H1 (cell line): Measurements from ENCODE around the gene ADD1. TPM values are rescaled to one million over a fixed set of nuclear protein-coding genes. Genes with fewer than 3 reads are reported as not detected.

ENCODE experiments used
- CTCF ChIA-PET: fragments of 300-600 bp; sonication (Branson Sonifier 250); formaldehyde crosslinking; loops from one replicate; lab custom pipeline; 2021; ENCODE audit not compliant: partially characterized antibody; lab: Charles Lee
- POLR2A ChIA-PET: fragments of 300-600 bp; sonication (Branson Sonifier 250); formaldehyde crosslinking; loops from one replicate; lab custom pipeline; 2021; ENCODE audit warnings: inconsistent platforms; ENCODE audit not compliant: partially characterized antibody; lab: Charles Lee
- DNase-seq, 2 experiments: peaks; one replicate each; pipeline versions ENCODE4 v3.0.0 to v3.0.0-alpha.2; 2010 to 2022; ENCODE audit warnings: low spot score in 2 of 2, low read depth in 1 of 2, mixed read lengths in 1 of 2
- FAIRE-seq: peaks from 2 replicates; lab custom pipeline; 2011; peaks lifted over from hg19 to GRCh38; lab: Jason Lieb, UNC
- H2AFZ ChIP-seq: 2 replicates; pipeline ENCODE4 v1.8.1; 2012; ENCODE audit warnings: low read length, inconsistent platforms
- H2AK5ac ChIP-seq: 2 replicates; pipeline ENCODE4 v1.6.1; 2013; ENCODE audit warnings: low read depth, low read length
- H2BK120ac ChIP-seq: replicated peaks from 2 replicates; pipeline ENCODE3; 2013; ENCODE audit warnings: low read depth, low read length, inconsistent platforms
- H2BK12ac ChIP-seq: 2 replicates; pipeline ENCODE4 v1.6.1; 2013; ENCODE audit warnings: low read depth, low read length
- H2BK15ac ChIP-seq: 2 replicates; pipeline ENCODE4 v1.6.1; 2013; ENCODE audit warnings: low read length
- H2BK20ac ChIP-seq: 2 replicates; pipeline ENCODE4 v1.6.1; 2013; ENCODE audit warnings: low read length
- H2BK5ac ChIP-seq: 2 replicates; pipeline ENCODE4 v1.6.1; 2013; ENCODE audit warnings: low read depth, low read length
- H3K14ac ChIP-seq: 2 replicates; pipeline ENCODE4 v1.6.1; 2013; ENCODE audit warnings: inconsistent platforms; ENCODE audit not compliant: insufficient read length
- H3K18ac ChIP-seq: 2 replicates; pipeline ENCODE4 v1.6.1; 2013; ENCODE audit warnings: low read length; ENCODE audit errors: extremely low read depth
- H3K23ac ChIP-seq: 2 replicates; pipeline ENCODE4 v1.6.1; 2013; ENCODE audit warnings: inconsistent platforms; ENCODE audit not compliant: insufficient read length
- H3K23me2 ChIP-seq: 2 replicates; pipeline ENCODE4 v1.6.1; 2013; ENCODE audit warnings: low read depth, low read length
- H3K27ac ChIP-seq: 2 replicates; pipeline ENCODE4 v1.6.1; 2011; ENCODE audit warnings: low read depth, low read length, inconsistent platforms
- H3K27me3 ChIP-seq, 4 experiments: replicated peaks in 1 of 4; 1 replicate in 1 of 4; 2 replicates in 3 of 4; pipeline versions ENCODE4 v1.6.1 to v1.8.1; 2011 to 2013; ENCODE audit warnings: low read length in 3 of 4, mild to moderate bottlenecking in 3 of 4, inconsistent platforms in 2 of 4, mixed read lengths in 2 of 4, moderate library complexity in 1 of 4; ENCODE audit not compliant: control insufficient read depth in 3 of 4, insufficient read depth in 3 of 4; ENCODE audit errors: extremely low read depth in 1 of 4
- H3K36me3 ChIP-seq, 4 experiments: 2 replicates each; pipeline versions ENCODE4 v1.6.1 to v1.8.1; 2011 to 2013; ENCODE audit warnings: mild to moderate bottlenecking in 4 of 4, low read length in 3 of 4, moderate library complexity in 2 of 4, control low read depth in 1 of 4, inconsistent platforms in 1 of 4; ENCODE audit not compliant: insufficient read depth in 4 of 4, control insufficient read depth in 2 of 4
- H3K4ac ChIP-seq: replicated peaks from 2 replicates; pipeline ENCODE3; 2013; ENCODE audit warnings: low read length, low read depth, mixed read lengths, inconsistent platforms; ENCODE audit not compliant: insufficient read length
- H3K4me1 ChIP-seq, 4 experiments: replicated peaks in 1 of 4; 1 replicate in 1 of 4; 2 replicates in 3 of 4; pipeline versions ENCODE4 v1.6.1 to v1.8.1; 2011 to 2013; ENCODE audit warnings: low read length in 3 of 4, inconsistent platforms in 2 of 4, mixed read lengths in 1 of 4; ENCODE audit not compliant: insufficient read depth in 4 of 4, control insufficient read depth in 3 of 4
- H3K4me2 ChIP-seq, 2 experiments: 2 replicates each; pipeline versions ENCODE4 v1.6.1 to v1.8.1; 2011 to 2013; ENCODE audit warnings: low read depth in 2 of 2, low read length in 2 of 2, control low read depth in 1 of 2, inconsistent platforms in 1 of 2, mild to moderate bottlenecking in 1 of 2; ENCODE audit not compliant: insufficient read depth in 1 of 2
- H3K4me3 ChIP-seq, 4 experiments: fragments of 200-600, 300-600 bp in 1 of 4; sonication (generic), shearing (Covaris generic), sonication (Bioruptor Twin) in 1 of 4; 2 replicates each; pipeline versions ENCODE4 v1.5.1 to v1.8.1; 2011 to 2016; ENCODE audit warnings: low read length in 4 of 4, low read depth in 3 of 4, control low read depth in 2 of 4, inconsistent platforms in 2 of 4, mild to moderate bottlenecking in 2 of 4, mixed read lengths in 1 of 4, moderate library complexity in 1 of 4; ENCODE audit not compliant: insufficient read depth in 2 of 4; ENCODE audit errors: extremely low read depth in 1 of 4
- H3K56ac ChIP-seq: replicated peaks from 2 replicates; pipeline ENCODE3; 2013; ENCODE audit warnings: low read depth, mild to moderate bottlenecking, mixed read lengths, low read length, inconsistent platforms; ENCODE audit not compliant: insufficient read length
- H3K79me1 ChIP-seq: 2 replicates; pipeline ENCODE4 v1.6.1; 2013; ENCODE audit warnings: low read depth, low read length, control low read depth
- H3K79me2 ChIP-seq, 2 experiments: 2 replicates each; pipeline versions ENCODE4 v1.6.1 to v1.8.1; 2012 to 2013; ENCODE audit warnings: low read length in 2 of 2, mild to moderate bottlenecking in 2 of 2, inconsistent platforms in 1 of 2; ENCODE audit not compliant: insufficient read depth in 2 of 2, control insufficient read depth in 1 of 2
- H3K9ac ChIP-seq, 4 experiments: replicated peaks in 1 of 4; 1 replicate in 1 of 4; 2 replicates in 3 of 4; pipeline versions ENCODE4 v1.6.1 to v1.8.1; 2011 to 2013; ENCODE audit warnings: low read depth in 3 of 4, low read length in 3 of 4, control low read depth in 2 of 4, mild to moderate bottlenecking in 2 of 4, moderate library complexity in 2 of 4, inconsistent platforms in 1 of 4; ENCODE audit errors: extremely low read depth in 1 of 4
- H3K9me3 ChIP-seq, 2 experiments: 2 replicates each; pipeline versions ENCODE4 v1.6.1 to v1.8.1; 2012 to 2013; ENCODE audit warnings: mild to moderate bottlenecking in 2 of 2, moderate library complexity in 2 of 2, control low read depth in 1 of 2, inconsistent platforms in 1 of 2, low read depth in 1 of 2, low read length in 1 of 2, mixed read lengths in 1 of 2; ENCODE audit not compliant: insufficient read depth in 2 of 2
- H4K20me1 ChIP-seq, 2 experiments: replicated peaks in 1 of 2; 2 replicates each; pipeline versions ENCODE3 to v1.8.1; 2011 to 2013; ENCODE audit warnings: inconsistent platforms in 2 of 2, low read length in 2 of 2, mild to moderate bottlenecking in 1 of 2; ENCODE audit not compliant: insufficient read depth in 2 of 2, control insufficient read depth in 1 of 2
- H4K5ac ChIP-seq: 2 replicates; pipeline ENCODE4 v1.6.1; 2013; ENCODE audit warnings: low read length, low read depth, mixed read lengths, inconsistent platforms; ENCODE audit not compliant: insufficient read length
- H4K8ac ChIP-seq: 2 replicates; pipeline ENCODE4 v1.8.0; 2013; ENCODE audit warnings: mild to moderate bottlenecking, moderate library complexity, low read length, inconsistent platforms; ENCODE audit not compliant: insufficient read depth; ENCODE audit errors: extremely low read depth
- H4K91ac ChIP-seq: replicated peaks from 2 replicates; pipeline ENCODE3; 2013; ENCODE audit warnings: low read length, mixed read lengths, inconsistent platforms; ENCODE audit not compliant: insufficient read length
- EGR1 ChIP-seq: IDR thresholded peaks from 2 replicates; pipeline ENCODE4 v1.6.1; 2011; ENCODE audit warnings: low read depth, low read length, borderline replicate concordance
- EP300 ChIP-seq, 2 experiments: IDR thresholded peaks; 1 replicate in 1 of 2; 2 replicates in 1 of 2; pipeline ENCODE4 v1.6.1; 2011 to 2012; ENCODE audit warnings: low read depth in 2 of 2, low read length in 2 of 2, mild to moderate bottlenecking in 2 of 2, borderline replicate concordance in 1 of 2, inconsistent platforms in 1 of 2, moderate library complexity in 1 of 2
- JUN ChIP-seq: IDR thresholded peaks from 2 replicates; pipeline ENCODE4 v1.6.1; 2011; ENCODE audit warnings: low read depth, mild to moderate bottlenecking, improper control_type of control experiment, low read length
- KDM4A ChIP-seq: IDR thresholded peaks from one replicate; pipeline ENCODE4 v1.7.1; 2012; ENCODE audit warnings: low read depth, mild to moderate bottlenecking, moderate library complexity, low read length, inconsistent platforms; ENCODE audit not compliant: severe bottlenecking
- SRF ChIP-seq: IDR thresholded peaks from 2 replicates; pipeline ENCODE4 v1.6.1; 2011; ENCODE audit warnings: mild to moderate bottlenecking, low read depth, low read length, moderate library complexity
- WGBS, 2 experiments: shearing (Covaris generic) in 1 of 2; methylation state at CpG; one replicate each; pipeline versions ENCODE4 v1.1.6 to v1.1.7; 2013 to 2015; ENCODE audit warnings: low lambda C conversion rate in 2 of 2, mixed read lengths in 2 of 2, inconsistent platforms in 1 of 2, low coverage in 1 of 2, missing lambda C conversion rate in 1 of 2; ENCODE audit not compliant: insufficient replicate concordance in 2 of 2, insufficient coverage in 1 of 2, insufficient read length in 1 of 2; ENCODE audit errors: extremely low coverage in 1 of 2, missing lambda C conversion rate in 1 of 2; 5-methylcytosine and 5-hydroxymethylcytosine counted together
- polyA plus RNA-seq, 7 experiments: library from polyadenylated mRNA; depleted of rRNA in 3 of 7; stranded (reverse) in 5 of 7; unstranded in 2 of 7; fragments of >200 nt in 5 of 7; fragments of 200-250 nt in 2 of 7; gene quantifications; 1 replicate in 5 of 7; 2 replicates in 1 of 7; 4 replicates in 1 of 7; pipeline versions ENCODE4 v1.2.1 to v1.2.3, GENCODE V29; 2011 to 2013; ENCODE audit warnings: missing spikeins in 2 of 7, mixed read lengths in 2 of 7
- total RNA-seq: library from RNA; stranded (reverse); fragmentation: NEBNext Ultra II Directional; extraction: Animal tissue kit (Norgen Biotek cat#: 25700); gene quantifications from 2 replicates; pipeline ENCODE4 v1.2.1, GENCODE V29; 2021

ADD1 gene
- total and polyA plus RNA-seq, 2 of the 8 experiments (the other 6 are each of a cell fraction or from before 2014, with no cell fraction given), result 113 to 143 TPM

- 95% methylated on average over 13 of the region's 13 CpGs; no CpG with 5 or more reads in 1 of the 2 experiments for WGBS, 2 experiments
- Histone ChIP-seq H4K8ac (peak overlapping the region; percentile 57; the same call in 1 of the 2 replicates), H3K27ac (no peak overlapping the region), H4K91ac (no peak overlapping the region), H3K27me3 (peaks cover 0 to 17% (median 11%) of the 10 kb centered on the region in 4 experiments; a peak in 5 of 7 replicates), H2BK120ac (no peak overlapping the region), H3K4me3 (no peak overlapping the region), H3K18ac (no peak overlapping the region), H3K9me3 (no peaks in the 10 kb centered on the region; a peak in 1 of 4 replicates), H2BK5ac (no peak overlapping the region), H4K5ac (no peak overlapping the region), H3K79me2 (no peaks in the 10 kb centered on the region), H3K4me2 (no peak overlapping the region), H3K4ac (no peak overlapping the region), H3K79me1 (0 out of 2 replicates have a peak, but pooled peaks cover 2% of the 10 kb centered on the region), H2AFZ (no peak overlapping the region), H3K23ac (no peak overlapping the region), H3K4me1 (peaks cover 0 to 33% (median 16%) of the 10 kb centered on the region in 4 experiments; a peak in 6 of 7 replicates), H4K20me1 (peaks cover 2 to 4% of the 10 kb centered on the region in 2 experiments), H3K14ac (no peak overlapping the region), H2BK20ac (no peak overlapping the region), H3K9ac (no peak overlapping the region), H2BK15ac (no peak overlapping the region), H3K56ac (no peak overlapping the region), H2AK5ac (peak overlapping the region; percentile 65; the same call in 1 of the 2 replicates), H3K23me2 (no peaks in the 10 kb centered on the region; the same call in 1 of the 2 replicates), H3K36me3 (no peaks in the 10 kb centered on the region), H2BK12ac (peak overlapping the region; percentile 5; the same call in 1 of the 2 replicates)
- CTCF ChIA-PET, result interaction anchor here (0.6 to 1.7 kb wide), 6 partner anchors 8 to 438 kb away, joined by 3 to 6 read pairs (median 4); no protein-coding TSS in a partner anchor
- DNase-seq (no peak), FAIRE-seq (no peak)
- POLR2A ChIA-PET, result interaction anchor here (0.7 to 6.6 kb wide), 8 partner anchors 8 to 53 kb away, joined by 3 to 48 read pairs (median 4); no protein-coding TSS in a partner anchor
- no peak for TF ChIP-seq EP300 (IDR thresholded peaks at IDR 0.05; ENCODE audit: borderline replicate concordance in 1 of 2, low read depth in 2 of 2, low read length in 2 of 2)
- TF ChIP-seq SRF, result no peak
- no peak for TF ChIP-seq KDM4A
- no peak for TF ChIP-seq EGR1
- no peak for TF ChIP-seq JUN
These were observed 46.6 kb upstream of the ADD1 start for GRCh38 chr4:2796849-2797544.
